CD4-positive, alpha-beta T cell treated with Interleukin-17A for 1 hour (primary cell): ENCODE results near the gene CNN2.
A peak's percentile ranks its signal among the peaks of the same experiment; 100 is the strongest.

Experiments
- DNase-seq: peaks from one replicate; pipeline ENCODE4 v3.0.0-alpha.2; 2020

CNN2 gene

GRCh38 chr19:1068009-1069001 lies 41.9 kb downstream of the CNN2 start:
- DNase-seq = peak; percentile 83

DNA sequence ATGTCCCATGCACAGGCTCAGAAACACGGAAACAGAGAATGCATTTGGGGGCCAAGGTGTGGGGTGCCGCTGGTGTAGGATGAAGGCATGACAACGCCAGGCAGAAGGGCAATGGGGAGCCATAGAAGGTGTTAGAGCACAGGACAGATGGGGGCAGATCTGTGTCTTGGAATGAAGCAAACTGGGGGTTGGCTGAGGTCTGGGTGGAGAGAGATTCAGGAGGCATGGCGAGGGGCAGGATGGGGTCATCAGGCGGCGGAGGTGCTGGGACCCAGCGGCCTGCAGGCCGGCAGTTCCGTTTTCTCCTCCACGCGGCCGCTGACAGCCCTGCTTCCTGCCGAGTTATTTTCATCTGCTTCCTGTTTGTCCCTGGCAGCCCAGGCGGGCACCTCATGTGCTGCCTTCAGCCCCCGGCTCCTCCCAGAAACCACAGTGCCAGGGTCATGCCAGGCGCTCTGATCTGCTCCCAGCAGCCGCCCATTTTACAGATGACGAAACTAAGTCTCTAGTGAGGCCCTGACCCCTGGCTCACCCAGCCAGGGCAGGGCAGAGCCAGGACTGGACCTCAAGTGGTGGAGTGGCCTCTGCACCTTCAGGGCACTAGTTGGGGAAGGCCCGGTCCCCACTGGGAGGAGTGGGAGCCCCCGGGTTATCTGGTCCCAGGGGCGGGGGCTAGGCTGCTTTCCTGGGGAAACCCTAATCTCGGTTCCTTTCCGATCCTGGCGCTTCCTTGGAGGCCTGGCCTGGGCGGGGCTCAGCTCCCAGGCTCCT lies 42.8 kb downstream of the CNN2 start:
- peak; percentile 86 for DNase-seq

- DNase-seq = no peak
Measured at GRCh38 chr19:1070576-1070930, 44.1 kb downstream of the CNN2 start.

DNA sequence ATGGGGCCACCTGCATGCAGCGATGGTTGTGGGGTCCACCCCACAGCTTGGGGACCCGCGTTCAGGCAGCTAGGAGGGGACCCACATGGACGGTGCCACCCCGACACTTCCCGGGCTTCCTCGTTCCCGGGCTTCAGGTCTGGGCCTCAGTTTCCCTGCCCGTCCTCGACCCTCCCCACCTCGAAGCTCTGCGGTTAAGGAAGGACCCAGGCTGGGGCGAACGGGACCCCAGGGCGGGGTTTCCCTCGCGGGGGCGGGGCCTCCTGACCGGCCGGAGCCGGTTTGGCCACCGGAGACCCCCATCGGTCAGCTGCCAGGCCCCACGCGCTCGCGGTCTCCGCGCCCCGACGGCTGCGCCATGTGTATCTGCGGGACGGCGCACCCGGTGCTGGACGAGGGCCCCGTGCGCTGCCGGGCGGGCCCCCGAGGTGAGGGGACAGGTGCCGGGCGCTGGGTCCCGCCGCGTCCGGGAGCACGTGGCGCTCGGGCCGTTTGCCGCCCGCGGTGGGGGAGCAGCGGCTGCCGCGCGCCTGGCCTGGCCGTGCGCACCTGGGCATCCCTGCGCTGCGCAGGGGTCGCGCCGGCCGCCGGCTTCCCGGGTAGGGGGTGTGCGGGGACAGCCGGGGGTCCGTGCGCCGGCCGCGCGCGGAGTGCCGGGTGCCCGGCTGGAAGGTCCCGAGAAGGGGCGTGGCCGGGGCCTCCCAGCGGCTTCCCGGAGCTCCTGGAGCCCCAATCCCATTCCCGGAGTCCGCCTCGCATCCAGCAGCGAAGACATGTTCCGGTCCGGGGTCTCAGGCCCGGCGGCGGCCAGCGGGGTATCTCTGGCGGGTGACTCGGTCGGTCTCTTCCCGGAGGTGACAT lies 44.8 kb downstream of the CNN2 start:
- no peak for DNase-seq

DNA sequence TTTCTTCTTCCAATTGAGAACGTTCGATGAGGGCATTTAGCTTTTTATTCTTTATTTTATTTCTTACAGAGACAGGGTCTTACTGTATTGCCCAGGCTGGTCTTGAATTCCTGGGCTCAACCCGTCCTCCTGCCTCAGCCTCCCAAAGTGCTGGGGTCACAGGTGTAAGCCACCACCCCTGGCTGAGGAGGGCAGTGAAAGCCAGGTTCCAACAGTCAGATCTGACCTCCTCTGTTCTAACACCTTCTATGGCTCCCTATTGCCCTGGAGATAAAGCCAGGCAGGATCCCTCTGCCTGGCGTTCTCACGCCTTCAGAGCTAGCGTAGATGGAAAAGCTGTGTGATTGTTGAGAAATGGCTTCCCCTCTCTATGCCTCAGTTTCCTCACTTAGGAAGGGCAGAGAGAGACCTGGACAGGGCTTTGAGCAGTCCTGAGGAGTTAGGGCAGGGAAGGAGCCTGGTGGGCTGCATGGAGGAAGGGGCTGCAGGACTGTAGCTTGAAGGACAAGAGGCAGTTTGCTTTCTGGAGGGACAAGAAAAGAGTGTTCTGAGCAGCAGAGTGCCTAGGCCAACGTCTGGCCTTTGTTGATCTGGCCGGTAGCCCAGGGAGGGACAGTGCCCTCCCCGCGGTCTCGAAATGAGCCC lies 46.1 kb downstream of the CNN2 start:
- no peak for DNase-seq

DNA sequence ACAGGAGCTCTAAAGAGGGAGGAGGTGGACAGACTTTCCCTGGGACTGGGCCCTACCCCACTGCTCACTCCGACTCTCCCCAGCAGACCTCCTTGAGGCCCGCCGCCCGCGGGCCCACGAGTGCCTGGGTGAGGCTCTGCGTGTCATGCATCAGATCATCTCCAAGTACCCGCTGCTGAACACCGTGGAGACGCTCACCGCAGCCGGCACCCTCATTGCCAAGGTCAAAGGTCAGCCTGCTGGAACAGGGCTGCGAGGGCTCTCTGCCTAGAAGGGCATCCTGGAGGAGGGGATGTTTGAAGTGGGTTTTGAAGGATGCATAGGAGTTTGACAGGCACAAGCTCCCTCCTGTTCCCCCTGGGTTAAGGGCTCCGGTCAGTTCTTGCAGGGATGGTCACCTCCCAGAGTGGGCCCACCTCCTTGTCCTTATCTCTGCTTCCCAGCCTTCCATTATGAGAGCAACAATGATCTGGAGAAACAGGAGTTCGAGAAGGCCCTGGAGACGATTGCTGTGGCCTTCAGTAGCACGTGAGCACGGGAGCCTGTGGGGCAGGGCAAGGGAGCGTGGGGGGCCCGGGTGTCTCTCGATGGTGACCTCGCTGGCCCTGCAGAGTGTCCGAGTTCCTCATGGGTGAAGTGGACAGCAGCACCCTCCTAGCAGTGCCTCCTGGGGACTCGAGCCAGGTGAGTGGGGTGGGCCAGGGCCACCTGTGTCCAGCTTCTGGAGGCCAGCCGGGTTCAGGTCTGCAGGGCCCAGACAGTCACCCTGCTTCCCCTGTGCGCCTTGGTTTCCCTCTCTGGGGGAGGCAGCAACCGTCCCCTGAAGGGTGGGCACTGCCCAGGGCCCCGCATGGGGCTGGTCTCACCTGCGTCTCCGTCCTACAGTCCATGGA lies 46.9 kb downstream of the CNN2 start:
- DNase-seq = no peak

DNA sequence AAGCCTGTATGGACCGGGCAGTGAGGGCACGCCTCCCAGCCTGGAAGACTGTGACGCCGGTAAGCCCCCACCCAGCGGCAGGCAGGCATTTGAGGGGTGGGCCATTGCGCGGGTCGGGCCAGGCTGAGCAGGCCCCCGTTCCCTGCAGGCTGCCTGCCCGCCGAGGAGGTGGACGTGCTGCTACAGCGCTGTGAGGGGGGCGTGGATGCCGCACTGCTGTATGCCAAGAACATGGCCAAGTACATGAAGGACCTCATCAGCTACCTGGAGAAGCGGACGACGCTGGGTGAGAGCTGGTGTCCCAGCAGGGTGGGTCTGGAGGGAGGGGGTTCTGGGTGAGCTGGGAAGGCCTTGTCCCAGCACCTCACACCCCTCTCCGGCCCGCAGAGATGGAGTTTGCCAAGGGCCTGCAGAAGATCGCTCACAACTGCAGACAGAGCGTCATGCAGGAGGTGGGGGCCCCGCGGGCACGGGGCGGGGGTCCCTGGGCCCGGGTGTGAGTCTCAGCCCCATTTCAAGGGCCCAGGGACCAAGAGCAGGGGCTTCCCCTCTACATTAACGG lies 47.6 kb downstream of the CNN2 start:
- no peak for DNase-seq

DNA sequence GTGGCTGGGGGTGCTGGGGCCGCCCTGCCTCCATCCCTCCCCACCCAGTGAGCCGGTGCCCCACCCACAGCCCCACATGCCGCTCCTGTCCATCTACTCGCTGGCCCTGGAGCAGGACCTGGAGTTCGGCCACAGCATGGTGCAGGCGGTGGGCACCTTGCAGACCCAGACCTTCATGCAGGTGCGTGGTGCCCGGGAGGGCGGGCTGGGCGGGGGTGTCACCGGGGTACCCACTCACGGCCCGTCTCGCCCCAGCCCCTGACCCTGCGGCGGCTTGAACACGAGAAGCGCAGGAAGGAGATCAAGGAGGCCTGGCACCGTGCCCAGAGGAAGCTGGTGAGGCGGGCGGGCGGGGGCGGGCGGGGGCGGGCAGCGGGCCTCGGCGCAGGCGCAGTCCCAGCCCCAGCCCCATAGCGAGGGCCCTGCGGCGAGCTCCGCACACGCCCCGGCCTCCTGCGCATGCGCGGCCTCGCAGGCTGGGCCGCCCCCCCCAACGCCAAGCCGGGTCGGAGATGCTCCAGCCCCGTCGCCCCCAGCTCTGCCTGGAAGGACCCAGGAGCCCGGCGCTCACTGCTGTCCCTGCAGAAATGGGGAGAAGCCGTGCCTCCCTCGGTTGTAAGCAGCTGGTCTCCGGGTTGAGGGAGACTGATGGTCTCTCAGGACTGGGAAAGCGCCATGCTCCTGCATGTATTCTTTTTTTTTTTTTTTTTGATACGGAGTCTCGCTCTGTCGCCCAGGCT lies 48.3 kb downstream of the CNN2 start:
- peak; percentile 95 for DNase-seq

DNA sequence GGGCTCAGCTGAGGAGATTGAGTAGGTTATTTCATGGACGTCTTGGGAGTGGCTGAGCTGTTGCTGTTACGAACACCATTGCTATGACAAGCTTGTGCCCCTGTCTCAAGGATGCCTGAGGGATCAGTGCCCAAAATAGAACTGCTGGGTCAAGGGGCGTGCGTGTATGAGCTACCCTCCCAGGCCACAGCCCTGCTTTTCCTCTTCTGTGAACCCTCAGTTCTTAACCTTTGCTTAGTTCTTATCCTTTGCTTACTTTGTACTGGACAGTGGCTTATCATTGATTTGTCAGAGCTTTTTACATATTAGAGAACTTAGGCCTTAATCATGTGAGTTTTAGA lies 49.6 kb downstream of the CNN2 start:
- DNase-seq = no peak

GRCh38 chr19:1076951-1077350 lies 50.5 kb downstream of the CNN2 start:
- peak; percentile 96 for DNase-seq

- DNase-seq = peak; percentile 68
Measured at GRCh38 chr19:1079566-1080111, 53.2 kb downstream of the CNN2 start.

- DNase-seq = no peak
Measured at GRCh38 chr19:1080360-1081161, 54.2 kb downstream of the CNN2 start.

DNA sequence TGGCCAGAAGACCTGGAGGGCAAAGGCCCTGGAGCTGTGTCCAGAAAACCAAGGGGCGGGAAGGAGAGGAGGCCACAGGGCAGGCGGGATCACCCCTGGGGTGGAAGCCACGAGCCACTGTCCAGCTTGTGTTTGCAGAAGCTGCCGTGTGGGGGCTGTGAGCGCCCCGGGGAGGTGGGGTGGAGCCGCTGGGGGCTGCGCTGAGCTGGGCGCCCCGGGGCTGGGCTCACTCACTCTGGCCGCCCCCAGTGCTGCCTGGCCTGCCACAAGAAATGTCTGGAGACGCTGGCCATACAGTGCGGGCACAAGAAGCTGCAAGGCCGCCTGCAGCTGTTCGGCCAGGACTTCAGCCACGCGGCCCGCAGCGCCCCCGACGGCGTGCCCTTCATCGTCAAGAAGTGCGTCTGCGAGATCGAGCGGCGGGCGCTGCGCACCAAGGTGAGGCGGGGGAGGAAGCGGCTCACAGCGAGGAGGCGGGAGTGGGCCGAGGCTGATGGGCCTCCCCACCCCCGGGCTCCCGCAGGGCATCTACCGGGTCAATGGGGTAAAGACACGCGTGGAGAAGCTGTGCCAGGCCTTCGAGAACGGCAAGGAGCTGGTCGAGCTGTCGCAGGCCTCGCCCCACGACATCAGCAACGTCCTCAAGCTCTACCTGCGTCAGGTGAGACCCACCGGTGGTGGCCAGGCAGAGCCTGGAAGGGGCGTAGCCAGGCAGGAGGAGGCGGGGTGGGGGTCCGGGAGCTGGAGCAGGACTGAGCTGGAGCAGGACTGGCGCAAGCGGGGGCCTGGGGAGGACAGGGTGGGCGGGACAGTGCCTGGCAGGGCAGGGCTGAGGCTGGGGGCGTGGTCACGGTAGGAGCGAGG lies 55.1 kb downstream of the CNN2 start:
- no peak for DNase-seq

- peak; percentile 91 for DNase-seq
Measured at GRCh38 chr19:1082165-1082927, 55.9 kb downstream of the CNN2 start.

DNA sequence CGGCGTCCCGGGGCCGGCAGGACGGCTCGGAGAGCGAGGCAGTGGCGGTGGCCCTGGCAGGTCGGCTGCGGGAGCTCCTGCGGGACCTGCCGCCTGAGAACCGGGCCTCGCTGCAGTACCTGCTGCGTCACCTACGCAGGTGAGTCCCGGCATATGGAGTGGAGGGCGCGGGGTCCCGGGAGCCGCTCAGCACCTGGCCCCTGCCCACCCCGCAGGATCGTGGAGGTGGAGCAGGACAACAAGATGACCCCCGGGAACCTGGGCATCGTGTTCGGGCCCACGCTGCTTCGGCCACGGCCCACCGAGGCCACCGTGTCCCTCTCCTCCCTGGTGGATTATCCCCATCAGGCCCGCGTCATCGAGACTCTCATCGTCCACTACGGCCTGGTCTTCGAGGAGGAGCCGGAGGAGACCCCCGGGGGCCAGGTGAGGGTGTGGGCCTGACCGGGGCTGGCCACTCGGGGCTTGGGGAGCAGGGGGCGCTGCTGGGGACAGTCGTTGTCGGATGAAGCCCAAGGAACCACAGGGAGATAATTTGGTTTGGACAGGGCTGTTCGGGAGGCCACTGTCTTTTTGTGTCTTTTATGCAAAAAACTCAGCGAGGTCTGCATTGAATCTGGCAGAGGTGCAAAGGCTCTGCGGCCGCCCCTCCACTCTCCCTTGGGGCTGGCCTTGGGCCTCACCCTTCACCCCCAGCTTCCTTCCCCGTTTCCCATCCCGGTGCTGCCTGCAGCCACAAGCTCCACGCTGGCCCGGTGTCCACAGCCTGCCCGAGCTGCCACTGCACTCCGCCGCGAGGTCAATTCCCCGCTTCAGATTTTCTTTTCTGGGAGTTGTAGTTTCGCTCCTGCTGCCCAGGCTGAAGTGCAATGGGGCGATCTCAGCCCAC lies 56.8 kb downstream of the CNN2 start:
- peak; percentile 4 for DNase-seq
